GM18499 (cell line): ENCODE results near the gene KIAA0232.
A peak's percentile ranks its signal among the peaks of the same experiment; 100 is the strongest.
"Not testable (repeated sequence)": the region's sequence is repeated elsewhere in the genome, so short reads cannot be mapped to it uniquely, and the experiment has no call there.

Experiments used
- ATAC-seq: cut with Tn5 transposase; IDR thresholded peaks from one replicate; pipeline ENCODE4 v1.9.1; 2021; ENCODE audit warnings: moderate number of reproducible peaks; ENCODE audit not compliant: insufficient read depth, unreplicated experiment

The KIAA0232 gene

DNA sequence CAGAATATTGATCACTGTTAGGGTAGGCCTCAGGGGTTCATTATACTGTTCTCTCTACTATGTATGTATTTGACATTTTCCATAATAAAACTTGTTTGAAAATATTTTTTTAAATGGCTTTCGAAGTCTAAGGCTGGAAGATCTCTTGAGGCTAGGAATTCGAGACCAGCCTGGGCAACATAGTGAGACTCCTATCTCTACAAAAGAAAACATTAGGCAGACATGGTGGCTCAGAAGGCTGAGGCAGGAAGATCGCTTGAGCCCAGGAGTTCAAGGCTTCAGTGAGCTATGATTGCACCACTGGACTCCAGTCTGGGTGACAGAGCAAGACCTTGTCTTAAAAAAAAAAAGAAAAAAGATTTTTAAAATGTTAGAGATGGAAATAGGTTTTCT lies 111.6 kb downstream of the KIAA0232 start:
- ATAC-seq: no peak

DNA sequence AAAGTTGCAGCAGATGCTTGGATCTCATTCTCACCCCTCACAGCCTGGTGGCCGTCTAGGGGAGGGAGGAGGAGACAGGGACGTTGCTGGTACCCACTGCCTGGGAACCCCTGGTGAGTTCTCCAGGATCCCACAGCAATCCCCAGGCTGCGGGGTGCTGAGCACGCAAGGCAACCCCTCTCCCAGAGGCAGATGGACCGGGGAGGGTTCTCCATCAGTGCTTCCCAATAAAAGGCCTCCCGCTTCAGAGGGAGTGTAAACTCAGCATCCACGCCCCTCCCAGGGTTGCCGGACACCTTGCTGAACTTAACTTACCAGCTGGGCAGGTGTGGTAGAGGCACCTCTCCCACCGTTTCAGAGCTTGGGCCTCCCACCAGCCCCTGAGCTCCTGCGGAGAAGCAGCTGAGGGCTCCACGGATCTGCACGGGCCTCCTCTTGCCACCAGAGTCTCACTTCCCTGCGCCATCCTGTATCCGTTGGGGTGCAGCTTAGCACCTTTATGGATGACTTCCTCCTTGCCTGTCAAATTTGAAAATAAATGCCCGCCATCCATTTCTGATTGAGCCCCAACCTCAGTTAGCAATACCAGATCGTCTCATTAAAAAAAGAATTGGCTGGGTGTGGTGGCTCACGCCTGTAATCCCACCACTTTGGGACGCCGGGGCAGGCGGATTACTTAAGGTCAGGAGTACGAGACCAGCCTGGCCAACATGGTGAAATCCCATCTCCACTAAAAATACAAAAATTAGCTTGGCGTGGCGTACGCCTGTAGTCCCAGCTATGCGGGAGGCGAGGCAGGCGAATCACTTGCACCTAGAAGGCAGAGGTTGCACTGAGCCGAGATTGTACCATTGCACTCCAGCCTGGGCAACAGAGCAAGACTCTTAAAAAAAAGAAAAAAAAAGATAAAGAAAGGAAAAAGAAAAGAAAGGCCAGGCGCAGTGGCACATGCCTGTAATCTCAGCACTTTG lies 112.3 kb downstream of the KIAA0232 start:
- ATAC-seq: no peak

- no peak for ATAC-seq
Measured at GRCh38 chr4:6896035-6896434, 113.5 kb downstream of the KIAA0232 start.

DNA sequence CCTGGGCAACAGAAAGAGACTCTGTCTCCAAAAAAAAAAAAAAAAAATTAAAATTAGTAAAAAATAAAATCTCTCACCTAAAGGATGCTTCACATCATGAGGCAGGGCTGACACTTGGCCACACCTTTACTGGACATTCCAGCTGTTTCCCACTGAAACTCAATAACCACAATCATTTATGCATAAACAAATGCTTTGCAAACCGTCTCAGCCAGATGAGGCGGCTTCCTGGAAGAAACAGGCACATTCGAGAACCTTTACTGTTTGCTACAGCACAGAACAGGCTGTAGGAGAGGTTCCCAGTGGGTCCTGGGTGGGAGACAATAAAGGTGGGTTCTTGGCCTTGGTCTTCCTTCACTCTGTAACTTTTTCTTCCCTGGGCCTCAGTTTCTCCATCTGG lies 116.2 kb downstream of the KIAA0232 start:
- no peak for ATAC-seq

DNA sequence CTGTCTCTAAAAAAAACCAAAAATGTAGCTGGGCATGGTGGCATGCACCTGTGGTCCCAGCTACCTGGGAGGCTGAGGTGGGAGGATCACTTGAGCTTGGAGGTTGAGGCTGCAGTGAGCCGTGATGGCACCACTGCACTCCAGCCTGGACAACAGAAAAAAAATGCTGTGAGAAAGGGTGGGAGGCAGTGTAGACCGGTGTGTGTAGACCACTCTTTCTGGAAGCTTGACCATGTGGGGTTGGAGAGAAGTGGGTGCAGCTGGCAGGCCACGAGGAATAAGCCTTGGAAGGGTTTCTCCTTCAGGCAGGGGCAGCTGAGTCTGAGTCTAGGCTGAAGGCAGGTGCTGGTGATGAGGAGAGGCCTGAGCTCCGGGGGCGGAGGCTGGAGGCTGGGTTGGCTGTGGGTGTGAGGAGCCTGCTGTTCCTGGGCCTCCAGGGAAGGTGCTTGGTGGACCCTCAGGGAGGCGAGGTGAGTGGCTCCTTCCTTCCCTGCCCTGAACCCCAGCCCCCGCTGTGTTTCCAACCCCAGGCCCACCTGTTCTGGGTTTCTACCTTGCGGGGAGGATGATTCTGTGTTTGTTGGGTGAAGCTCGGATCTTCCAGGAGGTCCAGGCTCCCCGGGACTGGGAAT lies 117.8 kb downstream of the KIAA0232 start:
- no peak for ATAC-seq

DNA sequence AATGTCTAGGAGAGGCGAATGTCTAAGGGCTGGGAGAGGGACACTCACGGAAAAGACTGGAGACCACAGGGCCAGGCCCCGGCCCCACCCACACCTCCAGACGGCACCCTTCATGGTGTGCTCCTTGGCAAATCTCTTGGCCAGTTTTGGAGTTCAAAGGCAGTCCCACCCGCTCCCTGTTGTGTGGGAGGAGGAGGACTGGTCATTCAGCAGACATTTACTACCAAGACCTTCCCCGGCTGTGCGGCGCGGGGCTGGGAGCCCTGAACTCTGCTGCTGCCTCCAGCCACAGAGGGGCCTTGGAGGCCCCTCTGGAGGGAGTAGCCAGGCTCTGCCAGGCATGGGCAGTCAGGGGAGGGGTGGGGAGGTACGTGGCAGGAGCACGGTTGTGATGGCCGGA lies 118.4 kb downstream of the KIAA0232 start:
- no peak for ATAC-seq

DNA sequence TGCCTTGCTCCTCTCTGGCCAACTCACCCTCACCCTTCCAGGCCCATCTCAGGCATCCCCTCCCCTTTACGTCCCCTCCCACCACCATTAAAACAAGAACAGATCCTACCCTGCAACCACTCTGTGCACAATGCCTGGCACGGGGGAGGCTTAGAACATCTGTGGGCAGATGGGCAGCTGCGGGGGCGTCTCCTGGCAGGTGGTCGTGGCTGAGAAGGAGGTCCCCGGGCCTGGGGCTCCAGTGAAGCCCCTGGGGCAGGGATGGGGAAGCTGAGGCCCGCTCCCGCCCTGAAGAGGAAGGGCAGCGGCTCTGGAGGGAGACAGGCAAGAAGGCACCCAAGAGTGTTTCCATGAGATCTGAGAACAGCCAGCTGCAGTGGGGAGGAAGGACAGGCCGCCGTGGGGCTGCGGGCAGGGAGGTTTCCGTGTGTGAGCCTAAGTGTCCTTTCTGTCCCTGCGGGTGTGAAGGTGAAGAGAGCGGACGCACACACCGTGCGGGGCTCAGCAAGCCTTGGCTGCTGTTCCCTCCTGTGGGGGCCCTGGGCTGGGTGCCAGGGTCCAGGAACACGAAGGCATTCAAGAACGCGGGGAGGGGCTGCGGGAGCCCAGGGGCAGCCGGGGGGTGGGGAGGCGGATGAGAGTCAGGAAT lies 119.3 kb downstream of the KIAA0232 start:
- no peak for ATAC-seq

DNA sequence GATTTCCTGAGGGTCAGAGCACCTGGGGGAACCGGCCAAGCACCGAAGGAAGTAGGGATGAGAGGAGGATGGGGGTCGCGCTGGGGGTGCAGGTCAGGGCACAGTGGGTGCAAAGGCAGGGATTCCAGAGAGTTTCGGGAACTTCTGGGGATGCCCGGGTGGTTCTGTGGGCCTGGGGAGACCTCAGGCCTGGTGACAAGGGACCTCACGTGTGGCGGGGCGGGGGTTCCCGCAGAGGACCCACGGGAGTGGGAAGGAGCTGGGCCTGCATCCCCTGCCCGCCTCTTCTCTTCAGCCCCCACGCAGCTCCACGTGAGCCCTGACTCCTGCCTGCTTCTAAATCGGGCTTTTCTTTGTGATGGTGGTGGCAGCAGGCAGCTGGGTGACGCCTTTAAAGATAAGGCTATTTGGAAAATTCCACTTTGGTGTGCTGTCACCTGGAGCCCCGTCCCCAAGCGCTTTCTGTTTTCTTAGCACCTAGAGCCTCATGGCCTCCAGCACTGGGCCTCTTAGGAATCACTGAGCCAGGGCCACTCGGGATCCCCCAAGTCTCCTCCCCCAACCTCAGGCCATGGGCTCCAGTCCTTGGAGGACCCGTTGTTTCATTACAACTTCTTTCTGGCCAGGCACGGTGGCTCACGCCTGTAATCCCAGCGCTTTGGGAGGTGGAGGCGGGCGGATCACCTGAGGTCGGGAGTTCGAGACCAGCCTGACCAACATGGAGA lies 120.0 kb downstream of the KIAA0232 start:
- ATAC-seq: no peak

DNA sequence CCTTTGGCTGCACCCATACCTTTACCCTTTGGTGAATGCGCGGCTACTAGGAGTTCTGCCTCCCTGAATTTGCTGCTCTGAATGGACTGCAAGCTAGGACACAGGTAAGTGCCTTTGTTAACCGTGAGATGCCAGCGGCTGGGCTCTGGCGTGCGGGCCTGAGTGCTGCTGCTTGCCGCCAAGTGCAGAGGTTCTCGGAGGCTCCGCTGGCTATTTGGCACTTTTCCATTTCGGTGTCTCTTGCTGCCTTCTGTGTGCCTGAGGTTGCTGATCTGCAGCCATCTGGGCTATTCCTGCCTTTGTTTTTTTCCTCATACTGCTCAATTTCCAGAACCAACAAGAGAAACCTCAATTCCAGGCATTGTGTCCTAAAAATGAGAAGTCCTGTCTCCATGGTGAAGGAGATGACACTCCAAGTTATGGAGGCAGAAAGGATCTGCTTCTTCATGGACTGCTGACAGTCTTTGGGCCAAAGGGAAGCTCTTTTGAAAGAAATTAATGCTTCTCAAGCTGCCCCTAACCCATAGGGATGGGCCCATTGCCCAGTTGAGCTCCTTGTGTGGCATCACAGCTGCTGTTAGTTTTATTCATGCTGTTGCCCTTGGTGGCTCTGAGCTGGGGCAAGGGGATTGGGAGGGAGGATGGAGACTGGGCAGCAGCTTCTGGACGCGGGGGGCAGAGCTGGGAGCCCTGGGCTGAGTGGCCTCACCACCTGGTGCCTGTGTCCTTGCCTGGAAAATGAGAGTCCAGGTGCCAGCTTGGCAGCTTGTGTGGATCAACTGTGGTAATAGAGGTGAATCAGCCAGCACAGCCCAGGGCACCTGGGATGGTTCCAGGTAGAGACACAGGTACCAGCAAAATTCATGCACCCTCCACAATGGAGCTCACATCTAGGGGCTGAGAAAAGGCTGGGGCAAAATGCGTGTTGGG lies 123.3 kb downstream of the KIAA0232 start:
- ATAC-seq: no peak

DNA sequence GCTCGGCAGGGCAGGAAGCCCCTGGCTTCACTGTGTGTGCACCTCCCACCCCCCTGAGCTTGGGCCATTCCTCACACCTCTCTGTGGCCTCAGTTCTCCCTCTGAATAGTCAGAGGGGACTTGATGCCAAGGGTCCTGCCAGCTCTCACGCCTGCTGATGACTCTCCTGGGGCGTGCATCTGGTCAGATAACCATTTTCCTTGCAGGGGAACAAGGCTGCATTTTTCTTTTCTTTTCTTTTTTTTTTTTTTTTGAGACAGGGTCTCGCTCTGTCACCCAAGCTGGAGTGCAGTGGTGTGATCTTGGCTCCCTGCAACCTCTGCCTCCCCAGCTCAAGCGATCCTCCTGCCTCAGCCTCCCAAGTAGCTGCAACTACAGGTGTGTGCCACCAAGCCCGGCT lies 124.0 kb downstream of the KIAA0232 start:
- not testable (repeated sequence) for ATAC-seq

GRCh38 chr4:6907658-6908191 lies 125.2 kb downstream of the KIAA0232 start:
- ATAC-seq: no peak

GRCh38 chr4:6908432-6909112 lies 126.0 kb downstream of the KIAA0232 start:
- ATAC-seq: no peak

GRCh38 chr4:6909113-6909969 lies 126.8 kb downstream of the KIAA0232 start, which contains the start of gene TBC1D14:
Gene TBC1D14, plus strand, starts transcription at chr4:6909826. Its CDS starts 13,564 bp downstream, at chr4:6923390.
- ATAC-seq: peak; percentile 61

DNA sequence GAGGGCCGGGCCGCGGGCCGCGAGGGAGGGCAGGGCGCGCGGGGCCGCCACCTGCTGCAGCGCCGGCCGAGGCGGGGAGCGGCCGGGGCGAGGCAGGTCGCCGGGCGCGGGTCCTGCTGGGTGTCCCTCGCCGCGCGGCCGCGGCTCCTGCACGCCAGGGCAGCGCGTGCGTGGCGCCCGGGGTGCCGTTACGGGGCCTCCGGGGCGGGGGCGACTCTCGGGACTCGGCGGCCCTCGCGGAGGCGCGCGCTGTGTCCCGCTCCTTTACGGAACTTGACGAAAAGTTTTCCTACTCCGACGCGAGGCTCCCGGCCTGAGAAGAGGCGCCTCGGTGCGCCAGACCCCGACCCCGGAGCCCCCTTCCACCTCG lies 127.4 kb downstream of the KIAA0232 start:
- peak; percentile 24 for ATAC-seq

DNA sequence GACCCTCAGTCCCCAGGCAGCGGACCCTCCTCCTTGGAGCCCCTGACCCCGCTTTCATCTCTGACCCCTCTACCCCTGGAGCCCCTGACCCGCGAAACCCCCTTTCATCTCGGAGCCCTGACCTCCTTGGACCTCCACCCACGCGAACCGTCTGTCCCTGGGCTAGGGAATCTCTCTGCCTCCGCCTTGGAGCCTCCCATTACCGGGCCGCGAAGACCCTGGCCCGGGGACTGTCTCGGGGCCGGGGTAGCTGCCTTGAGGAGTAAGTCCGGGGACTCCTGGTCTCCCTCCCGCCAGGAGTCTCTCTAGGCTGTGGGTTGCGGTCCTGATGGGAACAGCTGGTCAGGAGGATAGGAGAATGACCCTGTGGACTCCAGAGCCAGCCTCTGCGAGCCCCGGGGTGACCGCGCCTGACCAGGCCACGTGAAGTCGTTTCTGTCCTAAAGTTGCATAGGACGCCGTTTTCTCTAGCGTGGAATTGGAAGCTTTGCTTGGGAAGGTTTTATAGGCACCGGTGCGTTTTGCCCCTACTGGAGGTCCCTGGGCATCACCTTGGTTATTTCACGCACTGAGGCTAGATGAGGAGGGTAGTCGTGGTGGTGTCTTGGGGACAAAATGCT lies 127.9 kb downstream of the KIAA0232 start:
- ATAC-seq: no peak

DNA sequence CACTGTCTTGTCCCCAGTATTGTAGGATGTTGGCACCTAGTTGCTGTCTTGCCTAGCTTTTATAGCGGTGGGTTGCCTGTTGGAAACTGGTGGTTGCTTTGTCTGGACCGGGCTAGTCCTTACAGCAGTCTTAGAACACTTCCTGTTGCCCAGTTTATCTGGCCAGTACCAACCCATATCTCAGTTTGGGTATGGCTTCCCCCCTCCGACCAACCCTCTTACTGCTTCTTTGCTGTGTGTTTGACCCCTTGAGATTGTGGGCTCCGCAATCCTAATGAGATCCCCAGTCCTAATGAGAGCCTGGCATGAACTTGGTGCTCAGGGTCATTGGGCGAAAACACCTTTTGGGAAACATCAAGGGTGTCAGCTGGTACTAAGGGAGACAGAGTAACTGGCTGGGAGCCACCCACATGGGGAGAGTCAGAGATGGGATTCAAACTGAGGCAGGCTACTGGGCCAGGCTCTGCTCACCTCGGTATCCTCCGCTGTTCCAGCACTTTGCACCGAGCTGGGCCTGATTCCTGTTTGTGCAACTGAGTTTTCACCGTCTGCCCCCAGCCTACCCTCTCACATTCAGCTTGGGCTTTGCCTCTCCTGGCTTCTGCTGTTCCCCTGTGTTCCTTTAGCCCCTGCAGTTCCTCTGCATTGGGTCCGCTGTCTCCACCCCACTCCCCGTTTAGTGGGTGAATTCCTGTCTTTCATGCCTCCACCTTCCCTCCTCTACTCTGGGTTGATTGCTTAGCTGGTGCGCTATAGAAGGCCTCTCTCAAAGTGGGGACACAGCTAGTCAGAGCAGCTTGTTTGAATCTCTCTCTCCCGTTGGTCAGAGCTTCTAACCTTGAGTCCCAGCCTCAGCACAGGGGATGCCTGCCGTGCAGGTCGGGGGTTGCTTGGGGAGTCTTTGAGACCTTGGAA lies 128.7 kb downstream of the KIAA0232 start:
- ATAC-seq: no peak
